HL-60 (cell line): ENCODE data around the gene CBX6.

Experiments used
- DNase-seq, 2 experiments: peaks; one replicate each; pipeline ENCODE4 v3.0.0-alpha.2; 2010 to 2020; ENCODE audit warnings: low read depth in 1 of 2, low spot score in 1 of 2
- H3K27ac ChIP-seq: fragments of 250-450 bp; sonication (Bioruptor Pico); replicated peaks from 2 replicates; pipeline ENCODE4 v1.5.1; 2020; ENCODE audit warnings: mild to moderate bottlenecking, moderate library complexity
- H3K27me3 ChIP-seq: fragments of 250-450 bp; sonication (Bioruptor Pico); 2 replicates; pipeline ENCODE4 v1.5.1; 2021; ENCODE audit warnings: mild to moderate bottlenecking, moderate library complexity; ENCODE audit not compliant: insufficient read depth, poor library complexity, severe bottlenecking
- H3K4me3 ChIP-seq: replicated peaks from 2 replicates; pipeline ENCODE4 v1.5.1; 2011; ENCODE audit warnings: mild to moderate bottlenecking, control low read depth, low read length; ENCODE audit not compliant: insufficient read depth
- CTCF ChIP-seq: IDR thresholded peaks from one replicate; pipeline ENCODE4 v1.5.1; 2011; ENCODE audit warnings: low read length, control low read depth, inconsistent platforms; ENCODE audit not compliant: insufficient read depth
- GABPA ChIP-seq: IDR thresholded peaks from 2 replicates; pipeline ENCODE4 v1.6.1; 2012; ENCODE audit warnings: low read depth
- POLR2AphosphoS5 ChIP-seq: IDR thresholded peaks from 2 replicates; pipeline ENCODE4 v1.6.1; 2012; ENCODE audit warnings: low read depth
- REST ChIP-seq: IDR thresholded peaks from 2 replicates; pipeline ENCODE4 v1.6.1; 2012; ENCODE audit warnings: low read depth; ENCODE audit not compliant: insufficient replicate concordance
- SPI1 ChIP-seq: IDR thresholded peaks from 2 replicates; pipeline ENCODE4 v1.6.1; 2012; ENCODE audit warnings: low read depth, mild to moderate bottlenecking, borderline replicate concordance

CBX6 gene

GRCh38 chr22:38878001-38878400 lies 6.0 kb upstream of the CBX6 start:
- H3K4me3 ChIP-seq: no peak overlapping the region
- H3K27me3 ChIP-seq: peaks cover 11% of the 10 kb centered on the region
- no peak for TF ChIP-seq REST
- no peak for TF ChIP-seq SPI1
- no peak for TF ChIP-seq GABPA
- TF ChIP-seq CTCF: no peak
- TF ChIP-seq POLR2AphosphoS5: no peak
- DNase-seq: no peak
- no peak overlapping the region for H3K27ac ChIP-seq

- DNase-seq: no peak
- TF ChIP-seq POLR2AphosphoS5 (no peak), SPI1 (no peak), REST (no peak), GABPA (no peak), CTCF (no peak)
- Histone ChIP-seq H3K27me3 (peaks cover 14% of the 10 kb centered on the region), H3K27ac (no peak overlapping the region), H3K4me3 (no peak overlapping the region)
Measured at GRCh38 chr22:38874529-38875222, 2.7 kb upstream of the CBX6 start.

GRCh38 chr22:38873469-38874411 lies 1.7 kb upstream of the CBX6 start:
- DNase-seq: no peak
- H3K27me3 ChIP-seq: peaks cover 14% of the 10 kb centered on the region
- TF ChIP-seq SPI1 (no peak), GABPA (no peak), REST (no peak), POLR2AphosphoS5 (no peak), CTCF (no peak)
- H3K27ac ChIP-seq: no peak overlapping the region
- H3K4me3 ChIP-seq: no peak overlapping the region
